ENCODE measurements around the gene HPDL.

HPDL gene

GRCh38 chr1:45344499-45344898, 17.8 kb downstream of the HPDL start:
- no peak for DNase-seq (ENCODE audit: low read depth in 2 of 2)
- no peak overlapping the region for H3K4me3 ChIP-seq (replicated peaks in 1 of 2; ENCODE audit: low read depth in 2 of 2, low read length in 2 of 2)
- no peak for TF ChIP-seq CTCF (IDR thresholded peaks at IDR 0.05; ENCODE audit: low read depth, low read length)

GRCh38 chr1:45345014-45345413, 18.3 kb downstream of the HPDL start:
- no peak for TF ChIP-seq CTCF (IDR thresholded peaks at IDR 0.05; ENCODE audit: low read depth, low read length)
- no peak for DNase-seq (ENCODE audit: low read depth in 2 of 2)
- H3K4me3 ChIP-seq (replicated peaks in 1 of 2; ENCODE audit: low read depth in 2 of 2, low read length in 2 of 2), result no peak overlapping the region

- no peak for TF ChIP-seq CTCF (IDR thresholded peaks at IDR 0.05; ENCODE audit: low read depth, low read length)
Observed at GRCh38 chr1:45346473-45346872, 19.8 kb downstream of the HPDL start.

GRCh38 chr1:45348020-45348419, 21.3 kb downstream of the HPDL start:
- DNase-seq (ENCODE audit: low read depth in 2 of 2), result peak; percentile 26 to 41
- H3K4me3 ChIP-seq (replicated peaks in 1 of 2; ENCODE audit: low read depth in 2 of 2, low read length in 2 of 2), result no peak overlapping the region
- TF ChIP-seq CTCF (IDR thresholded peaks at IDR 0.05; ENCODE audit: low read depth, low read length), result no peak

More at GRCh38 chr1:45346473-45346872, 19.8 kb downstream of the HPDL start:
- no peak overlapping the region for H3K4me3 ChIP-seq (replicated peaks in 1 of 2; ENCODE audit: low read depth in 2 of 2, low read length in 2 of 2)
- no peak for DNase-seq (ENCODE audit: low read depth in 2 of 2)

- H3K4me3 ChIP-seq (replicated peaks in 1 of 2; ENCODE audit: low read depth in 2 of 2, low read length in 2 of 2), result no peak overlapping the region
- TF ChIP-seq CTCF (IDR thresholded peaks at IDR 0.05; ENCODE audit: low read depth, low read length), result no peak
- no peak for DNase-seq (ENCODE audit: low read depth in 2 of 2)
Observed at GRCh38 chr1:45348609-45348965, 21.9 kb downstream of the HPDL start.

GRCh38 chr1:45348966-45349677, 22.4 kb downstream of the HPDL start:
- DNase-seq (ENCODE audit: low read depth in 2 of 2), result peak in 1 of 2 donors; percentile 43
- TF ChIP-seq CTCF (IDR thresholded peaks at IDR 0.05; ENCODE audit: low read depth, low read length), result no peak
- H3K4me3 ChIP-seq (replicated peaks in 1 of 2; ENCODE audit: low read depth in 2 of 2, low read length in 2 of 2), result no peak overlapping the region

GRCh38 chr1:45351508-45351907, 24.8 kb downstream of the HPDL start:
- H3K4me3 ChIP-seq (replicated peaks in 1 of 2; ENCODE audit: low read depth in 2 of 2, low read length in 2 of 2), result no peak overlapping the region
- no peak for TF ChIP-seq CTCF (IDR thresholded peaks at IDR 0.05; ENCODE audit: low read depth, low read length)
- DNase-seq (ENCODE audit: low read depth in 2 of 2), result no peak
